HuH-7 (cell line): ENCODE results near the gene MTHFSD.
A peak's percentile ranks its signal among the peaks of the same experiment; 100 is the strongest.

Experiments
- DNase-seq: peaks from one replicate; pipeline ENCODE4 v3.0.0; 2011; ENCODE audit warnings: low spot score

Gene MTHFSD

DNA sequence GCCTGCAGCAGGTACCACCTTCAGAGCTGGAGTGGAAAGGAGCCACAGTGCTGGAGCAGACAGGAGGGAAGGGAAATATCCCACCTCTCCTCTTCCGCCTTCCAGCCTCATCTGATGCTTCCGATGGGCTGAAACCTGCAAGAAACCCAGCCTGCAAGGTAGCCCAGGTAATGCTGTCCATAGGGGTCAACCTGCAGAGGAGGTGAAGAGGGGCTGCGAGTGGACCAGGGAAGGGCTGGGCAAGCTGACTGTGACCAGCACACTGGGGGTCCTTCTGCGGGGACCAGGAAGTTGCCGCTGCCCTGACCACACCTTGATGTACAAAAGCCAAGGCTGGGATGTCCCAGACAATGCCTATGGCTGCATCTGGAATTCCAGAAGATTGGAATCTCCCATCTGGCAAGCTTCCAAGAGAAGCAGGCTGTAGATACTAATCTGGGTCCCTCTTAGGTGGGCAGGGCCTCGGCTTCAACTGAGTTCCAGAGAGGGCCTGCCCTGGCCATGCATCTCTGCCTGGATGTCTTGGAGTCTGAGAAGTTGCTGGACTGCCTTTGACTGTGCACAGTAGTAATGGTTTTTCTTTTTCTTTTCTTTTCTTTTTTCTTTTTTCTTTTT lies 29.1 kb upstream of the MTHFSD start:
- no peak for DNase-seq

DNA sequence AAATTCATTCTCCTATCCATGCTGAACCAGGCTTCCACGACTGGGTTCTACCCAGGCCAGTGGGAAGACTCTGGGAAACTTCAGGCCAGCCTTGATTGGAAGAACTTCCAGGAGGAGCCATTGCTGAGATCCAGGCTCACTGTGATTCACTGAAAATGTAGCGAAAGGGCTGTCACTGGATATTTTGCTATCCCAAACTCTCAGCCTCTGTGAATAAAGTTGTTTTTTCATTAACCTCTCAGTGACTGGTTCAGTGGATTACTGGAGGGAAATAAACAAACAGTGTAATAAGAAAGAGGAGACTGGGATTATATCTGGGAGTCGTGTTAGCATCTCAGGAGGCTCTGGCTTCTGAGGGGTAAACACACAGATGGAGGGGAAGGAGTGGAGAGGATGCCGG lies 26.4 kb upstream of the MTHFSD start:
- DNase-seq, result no peak

DNA sequence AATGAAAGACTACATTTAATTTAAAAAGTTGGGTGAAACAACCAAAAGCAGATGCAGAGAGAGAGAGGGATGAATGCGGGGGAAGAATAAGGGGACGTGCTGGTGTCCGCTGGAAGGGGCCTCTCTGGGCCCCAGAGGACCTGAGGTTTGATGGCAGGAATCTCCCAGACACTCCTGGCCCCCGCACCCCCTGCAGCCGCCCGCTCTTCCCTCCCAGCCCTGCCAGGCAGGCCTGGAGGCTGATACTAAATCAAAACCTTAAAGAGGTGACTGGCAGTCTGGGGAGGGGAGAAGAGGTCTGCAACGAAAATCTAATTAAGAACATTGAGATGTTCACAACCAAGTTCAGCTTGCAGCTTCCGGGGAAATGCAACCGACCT lies 25.7 kb upstream of the MTHFSD start:
- no peak for DNase-seq

DNA sequence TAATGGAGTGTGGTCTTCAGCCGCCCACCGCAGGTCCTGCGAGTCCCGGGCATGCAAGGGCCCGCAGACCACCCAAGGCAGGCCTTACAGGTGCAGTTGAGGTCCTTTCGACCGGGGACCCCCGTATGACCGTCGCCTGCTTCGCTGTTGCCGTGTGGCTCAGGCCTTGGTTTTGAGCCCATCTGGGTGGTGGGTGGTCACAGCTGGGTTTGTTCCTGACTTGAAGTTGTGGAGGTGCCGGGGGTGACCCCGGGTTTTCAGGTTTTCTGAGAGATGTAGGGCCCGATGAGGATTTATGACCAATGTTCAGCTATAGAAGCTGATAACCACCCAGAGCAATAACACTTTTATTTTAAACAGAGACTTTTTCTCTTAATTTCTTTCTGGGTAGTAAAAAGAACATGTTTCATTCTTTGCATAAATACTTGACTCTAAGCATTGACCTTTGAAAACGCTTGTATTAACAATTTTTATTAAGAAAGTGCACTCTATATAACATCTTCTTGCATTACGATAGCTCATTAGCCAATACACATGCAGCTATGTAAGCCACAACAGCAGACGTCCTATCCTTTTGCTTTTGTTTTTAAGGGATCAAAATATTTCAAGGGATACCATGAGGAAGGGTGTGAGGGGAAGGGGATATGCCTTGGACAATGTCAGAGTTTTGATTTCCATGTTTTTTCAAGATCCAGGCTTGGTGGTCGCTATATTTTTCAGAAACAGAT lies 25.2 kb upstream of the MTHFSD start:
- no peak for DNase-seq

DNA sequence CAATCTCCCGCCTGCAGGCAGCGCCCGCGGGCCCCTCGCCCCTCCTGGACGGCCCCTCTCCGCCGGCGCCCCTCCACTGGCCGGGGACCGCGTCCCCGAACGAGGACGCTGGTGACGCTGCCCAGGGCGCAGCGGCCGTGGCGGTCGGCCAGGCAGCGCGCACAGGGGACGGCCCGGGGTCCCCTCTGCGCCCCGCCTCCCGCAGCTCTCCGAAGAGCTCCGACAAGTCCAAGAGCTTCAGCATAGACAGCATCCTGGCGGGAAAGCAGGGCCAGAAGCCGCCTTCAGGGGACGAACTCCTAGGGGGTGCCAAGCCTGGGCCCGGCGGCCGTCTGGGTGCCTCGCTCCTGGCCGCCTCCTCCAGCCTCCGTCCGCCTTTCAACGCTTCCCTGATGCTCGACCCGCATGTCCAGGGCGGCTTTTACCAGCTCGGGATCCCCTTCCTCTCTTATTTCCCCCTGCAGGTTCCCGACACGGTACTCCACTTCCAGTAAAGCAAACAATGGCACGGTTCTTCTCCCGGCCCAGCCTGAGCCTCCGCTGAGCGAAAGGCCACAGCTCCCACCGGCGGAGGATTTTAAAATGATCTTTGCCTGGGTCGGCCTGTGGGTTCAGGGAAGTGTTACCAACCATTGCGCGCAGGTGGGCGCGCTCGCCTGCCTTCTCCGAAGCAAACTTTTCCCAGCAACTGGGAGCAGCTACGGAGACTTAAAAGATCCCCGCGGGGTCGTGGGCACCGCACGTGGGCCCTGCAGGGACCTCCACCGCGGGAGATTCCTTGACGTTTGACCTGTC lies 24.4 kb upstream of the MTHFSD start:
- DNase-seq, result no peak

DNA sequence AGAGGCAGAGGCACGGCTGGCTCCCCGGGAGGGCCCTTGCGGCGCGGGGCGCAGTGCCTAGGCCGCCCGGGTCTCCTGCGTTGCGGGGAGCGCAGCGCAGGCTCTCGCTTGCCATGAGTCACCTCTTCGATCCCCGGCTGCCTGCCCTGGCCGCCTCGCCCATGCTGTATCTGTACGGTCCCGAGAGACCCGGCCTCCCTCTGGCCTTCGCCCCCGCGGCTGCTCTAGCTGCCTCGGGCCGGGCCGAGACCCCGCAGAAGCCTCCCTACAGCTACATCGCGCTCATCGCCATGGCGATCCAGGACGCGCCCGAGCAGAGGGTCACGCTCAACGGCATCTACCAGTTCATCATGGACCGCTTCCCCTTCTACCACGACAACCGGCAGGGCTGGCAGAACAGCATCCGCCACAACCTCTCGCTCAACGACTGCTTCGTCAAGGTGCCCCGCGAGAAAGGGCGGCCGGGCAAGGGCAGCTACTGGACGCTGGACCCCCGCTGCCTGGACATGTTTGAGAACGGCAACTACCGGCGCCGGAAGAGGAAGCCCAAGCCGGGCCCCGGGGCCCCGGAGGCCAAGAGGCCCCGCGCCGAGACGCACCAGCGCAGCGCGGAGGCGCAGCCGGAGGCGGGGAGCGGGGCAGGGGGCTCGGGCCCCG lies 23.7 kb upstream of the MTHFSD start:
- DNase-seq, result no peak

DNA sequence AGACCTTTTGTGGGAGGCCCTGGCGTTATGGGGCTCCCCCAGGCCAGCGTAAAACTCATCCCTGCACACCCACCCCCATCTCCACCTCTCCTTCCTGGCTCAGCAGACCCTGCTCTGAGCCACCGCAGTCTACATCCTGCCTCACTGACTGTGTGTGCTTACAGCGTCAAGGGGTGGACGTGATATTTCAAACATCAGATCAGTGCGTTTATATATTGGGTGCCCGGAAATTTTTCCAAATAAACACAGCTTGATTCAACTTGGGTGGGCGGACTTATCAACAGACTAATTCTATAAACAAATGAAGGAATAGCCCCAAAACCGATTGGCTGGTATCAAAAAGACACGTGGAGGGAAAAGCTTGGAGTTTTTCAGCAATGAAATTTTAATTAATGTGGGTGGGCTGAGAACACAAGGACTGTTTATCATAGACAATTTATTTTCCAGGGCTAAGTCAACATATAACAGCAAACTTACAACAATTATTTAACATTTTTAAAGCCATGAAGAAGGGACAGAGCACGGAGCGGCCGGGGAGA lies 23.1 kb upstream of the MTHFSD start, which contains the start of gene FOXL1:
TSS of gene FOXL1 (plus strand) at position 489 of the 539 bp plus-strand sequence. CDS start 175 bp downstream, outside the sequence.
- no peak for DNase-seq

DNA sequence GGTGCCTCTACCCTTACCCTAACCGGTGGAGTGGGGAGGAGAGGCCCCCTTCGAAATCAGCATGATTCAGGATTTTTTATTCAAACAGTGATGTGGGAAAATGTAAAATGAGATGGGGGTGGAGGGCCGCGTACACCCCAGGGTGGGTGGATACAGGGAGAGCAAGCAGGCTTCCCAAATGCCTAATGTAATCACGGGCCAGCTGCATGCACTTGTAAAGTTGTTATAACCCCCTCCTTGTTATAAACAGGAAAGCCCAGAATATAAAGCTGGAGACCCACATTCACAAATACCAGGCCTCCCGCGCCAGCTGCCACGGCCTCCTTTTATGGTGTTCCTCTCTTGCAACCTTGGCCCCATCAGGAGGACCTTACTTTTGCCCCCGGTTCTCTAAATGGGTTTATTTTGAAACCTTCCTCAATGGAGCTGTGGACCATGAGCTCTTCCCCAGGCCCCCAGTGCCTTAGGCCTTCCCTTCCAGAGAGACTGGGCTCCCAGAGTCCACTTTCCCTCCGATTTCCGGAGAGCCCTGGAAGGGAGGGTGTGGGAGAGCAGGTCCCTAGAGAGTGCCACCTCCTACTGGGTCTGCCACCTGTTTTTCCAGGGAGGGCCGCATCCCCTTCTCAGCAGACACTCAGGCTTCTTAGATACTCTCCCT lies 22.4 kb upstream of the MTHFSD start:
- no peak for DNase-seq

DNA sequence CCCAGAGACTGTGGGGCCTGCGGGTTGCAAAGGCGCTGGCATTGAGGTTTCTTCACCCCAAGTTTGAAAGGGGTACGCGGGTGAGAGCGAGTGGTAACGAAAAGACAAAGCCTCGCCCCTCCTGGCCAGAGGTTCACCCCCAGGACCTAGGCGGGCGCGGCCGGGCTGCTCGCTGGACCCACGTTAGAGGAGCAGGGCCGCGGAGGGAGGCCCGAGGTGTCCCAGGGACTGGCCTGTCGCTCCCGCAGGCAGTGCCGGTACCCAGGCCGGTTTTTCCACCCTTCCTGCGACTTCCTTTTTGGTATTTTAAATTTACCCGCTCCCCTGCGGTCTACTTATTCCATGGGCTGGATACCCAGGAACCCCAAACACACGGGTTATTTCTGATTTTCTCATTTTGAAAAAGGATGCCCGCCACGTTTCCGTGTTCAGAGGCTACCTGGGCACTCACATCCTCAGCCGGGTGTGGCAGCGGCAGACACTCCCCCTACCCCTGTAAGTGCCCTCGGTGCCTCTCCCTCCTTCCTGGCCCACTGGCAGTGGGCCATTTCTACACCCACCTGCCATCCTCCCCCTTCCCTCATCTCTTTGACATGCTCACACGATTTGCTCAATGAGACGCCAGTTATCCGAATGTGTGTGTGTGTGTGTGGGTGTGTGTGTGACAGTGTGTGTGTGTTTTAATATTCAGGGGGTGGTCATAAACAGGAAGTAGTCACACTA lies 21.7 kb upstream of the MTHFSD start:
- no peak for DNase-seq

DNA sequence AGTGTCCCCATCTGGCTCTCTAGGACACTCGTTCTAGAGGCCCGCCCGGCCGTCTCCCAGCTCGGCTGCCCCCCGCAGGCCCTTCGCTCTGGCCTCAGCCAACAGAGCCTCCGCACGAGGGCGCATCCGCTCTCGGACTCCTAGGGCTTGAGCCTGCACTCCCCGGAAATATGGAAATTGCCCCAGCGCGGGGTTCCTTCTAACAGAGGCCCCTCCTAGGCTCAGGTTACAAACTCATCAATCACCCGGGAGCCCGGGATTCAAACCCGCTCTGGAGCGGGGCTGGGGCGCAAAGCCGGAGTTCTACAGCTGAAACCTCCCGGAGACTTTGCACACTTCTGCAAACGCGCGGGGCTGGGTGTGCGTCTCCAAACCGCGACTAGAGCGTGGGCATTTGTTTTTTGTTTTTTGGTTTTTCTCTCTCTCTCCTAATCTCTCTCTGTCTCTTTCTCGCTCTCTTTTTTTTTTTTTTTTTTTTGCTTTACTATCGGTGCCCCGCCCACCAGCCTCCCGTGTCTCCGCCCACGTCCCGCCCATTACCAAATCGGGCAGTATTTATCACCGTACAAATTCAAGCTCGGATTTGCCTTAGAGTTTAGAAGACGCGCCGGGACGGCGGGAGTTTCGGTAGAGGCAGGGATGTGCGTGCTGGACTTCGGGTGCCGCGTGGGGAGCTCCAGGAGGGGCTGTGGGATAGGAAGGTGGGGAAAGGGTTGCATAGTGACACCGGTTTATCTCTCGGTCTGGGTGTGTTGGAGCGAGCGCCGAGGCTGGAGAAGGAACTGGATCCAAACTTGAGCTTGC lies 20.9 kb upstream of the MTHFSD start:
- DNase-seq, result peak; percentile 88

DNA sequence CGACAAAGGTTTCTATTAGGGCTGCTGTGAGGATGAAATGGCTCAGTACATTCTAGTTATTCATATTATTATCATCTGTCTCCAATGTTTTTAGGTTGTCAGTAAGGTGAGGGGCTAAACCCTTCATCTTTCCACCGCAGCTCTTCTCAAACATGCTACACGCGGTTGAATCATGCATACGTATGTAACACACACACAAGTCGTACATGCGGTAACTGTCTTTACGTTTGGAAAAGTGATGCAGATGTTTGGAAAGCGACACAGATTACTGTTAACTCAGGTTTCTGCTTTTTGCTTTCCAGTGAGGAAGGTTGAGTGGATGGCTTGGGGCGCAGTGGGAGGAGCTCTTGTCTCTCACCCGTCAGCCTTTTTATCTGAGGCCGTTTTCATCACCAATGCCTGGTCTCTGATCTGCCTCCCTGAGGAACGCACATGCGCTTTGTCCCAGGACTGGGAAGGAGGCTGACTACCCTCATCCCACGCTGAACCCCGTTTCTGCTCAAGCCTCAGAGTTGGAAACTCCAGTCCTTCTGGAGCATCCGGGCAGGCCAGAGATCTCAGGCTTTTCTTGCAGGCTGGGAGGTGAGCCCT lies 20.2 kb upstream of the MTHFSD start:
- DNase-seq, result no peak

DNA sequence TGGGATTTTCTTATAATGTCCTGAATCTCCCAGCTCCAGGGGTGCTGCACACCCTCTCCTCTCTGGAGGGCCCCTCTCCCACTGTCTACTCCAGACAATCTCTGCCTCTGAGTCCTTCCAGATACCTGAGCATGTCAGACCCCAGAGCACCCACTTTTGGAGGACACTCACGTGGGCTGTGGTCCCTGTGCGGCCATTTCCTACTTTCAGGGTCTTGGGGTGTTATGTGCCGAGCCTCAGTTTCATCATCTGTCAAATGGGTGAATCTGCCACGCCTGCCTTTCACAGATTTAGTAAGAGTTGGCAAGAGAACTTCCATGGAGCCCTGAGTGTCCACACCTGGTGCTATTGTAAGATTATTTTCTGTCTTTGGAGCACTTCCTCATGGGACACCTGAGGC lies 19.6 kb upstream of the MTHFSD start:
- DNase-seq, result no peak

DNA sequence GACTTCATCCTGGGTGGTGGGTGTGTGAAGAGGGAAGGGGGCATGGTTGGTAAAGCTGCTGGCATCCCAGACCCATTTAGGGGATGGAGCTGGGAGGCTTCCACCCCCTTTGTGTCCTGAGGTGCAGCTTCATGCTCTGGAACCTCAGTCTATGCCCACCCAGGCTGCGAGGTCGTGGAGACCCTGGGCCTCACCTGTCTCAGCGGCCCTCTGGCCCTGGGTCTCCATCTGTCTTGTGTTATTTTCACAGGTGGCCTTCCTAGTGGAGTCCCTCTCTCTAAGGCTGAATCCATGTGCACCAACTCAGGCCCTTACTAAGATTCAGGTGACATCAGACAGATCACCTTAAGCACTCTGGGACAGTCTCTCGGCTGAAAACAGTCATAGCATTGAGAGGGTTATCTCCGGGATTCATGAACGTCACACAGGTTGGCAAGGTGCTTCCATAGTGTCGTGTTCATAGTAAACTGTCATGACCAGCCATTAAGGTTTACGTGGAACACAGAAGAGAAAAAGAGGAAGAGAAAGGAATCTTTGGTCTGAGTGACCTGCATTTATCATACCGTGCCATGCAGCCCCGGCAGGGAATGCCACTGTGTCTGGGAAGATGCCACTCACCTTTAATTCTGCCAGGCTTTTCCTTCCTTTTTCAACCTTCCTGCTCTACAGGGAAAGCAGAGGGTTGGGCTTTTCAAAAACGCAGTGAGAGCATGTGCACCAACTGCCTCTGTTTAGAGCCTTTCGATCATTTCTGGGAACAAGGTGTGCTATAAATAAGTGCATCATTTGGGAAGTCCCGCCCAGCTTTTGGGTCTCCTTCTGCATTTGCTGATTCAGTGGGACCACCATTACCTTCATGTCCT lies 18.8 kb upstream of the MTHFSD start:
- no peak for DNase-seq

DNA sequence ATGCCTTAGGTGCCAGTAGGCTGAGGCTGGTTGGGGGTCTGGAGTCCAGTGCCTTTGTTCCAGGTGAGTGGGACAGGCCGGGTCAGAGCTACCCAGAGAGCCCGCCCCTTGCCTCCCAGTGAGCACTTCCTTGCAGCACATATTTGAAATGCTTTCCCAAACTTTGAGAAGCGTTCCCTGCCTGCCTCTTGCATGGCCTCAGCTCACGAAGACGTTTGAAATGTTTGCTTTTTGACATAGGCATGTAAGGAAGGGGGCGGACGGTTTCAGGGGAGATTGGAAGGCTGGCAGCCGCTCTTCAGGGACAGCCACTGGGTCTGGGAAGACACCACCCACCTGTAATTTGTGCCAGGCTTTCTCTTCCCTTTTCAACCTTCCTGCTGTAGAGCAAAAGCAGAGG lies 18.2 kb upstream of the MTHFSD start:
- no peak for DNase-seq

DNA sequence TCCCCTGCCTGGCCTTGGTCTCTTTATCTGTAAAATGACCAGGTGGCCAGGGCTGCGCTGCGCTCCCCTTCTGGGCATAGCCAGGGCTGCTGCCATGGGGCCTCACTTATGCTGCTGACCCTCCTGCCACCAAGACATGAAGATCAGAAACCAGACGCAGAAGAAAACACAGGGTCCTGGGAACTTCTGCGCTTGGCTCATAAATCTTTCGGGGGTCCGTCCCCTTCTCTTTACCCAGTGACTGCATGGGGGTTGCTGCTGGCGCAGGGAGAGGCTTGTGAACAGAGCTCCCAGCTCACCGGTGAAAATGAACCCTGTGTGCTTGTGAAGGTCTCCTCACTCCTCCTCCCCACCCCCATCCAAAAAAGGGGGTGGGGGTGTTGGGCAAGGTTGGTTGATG lies 17.6 kb upstream of the MTHFSD start:
- no peak for DNase-seq

DNA sequence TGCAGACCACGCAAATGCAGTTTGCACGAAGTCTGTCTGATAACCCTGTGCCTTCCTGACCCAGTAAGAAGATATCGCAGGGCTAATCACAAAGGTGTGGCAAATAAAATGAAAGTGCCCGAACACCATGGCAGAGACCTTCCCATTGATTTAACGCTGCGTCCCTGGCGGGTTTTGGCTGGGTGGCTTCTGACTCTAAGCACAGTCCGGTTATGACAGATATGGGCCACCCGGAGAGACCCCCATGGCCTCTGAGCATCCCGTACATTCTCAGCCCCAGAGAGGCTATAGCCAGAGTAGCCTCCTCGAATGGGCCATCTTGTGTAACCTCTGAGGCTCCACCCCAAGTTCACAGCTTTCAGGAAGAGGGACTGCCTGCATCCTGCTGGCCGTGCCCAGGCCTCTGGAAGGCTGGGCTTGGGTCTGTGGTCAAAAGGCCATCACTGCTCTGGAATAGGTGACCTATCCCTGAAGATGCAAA lies 17.0 kb upstream of the MTHFSD start:
- DNase-seq, result no peak

DNA sequence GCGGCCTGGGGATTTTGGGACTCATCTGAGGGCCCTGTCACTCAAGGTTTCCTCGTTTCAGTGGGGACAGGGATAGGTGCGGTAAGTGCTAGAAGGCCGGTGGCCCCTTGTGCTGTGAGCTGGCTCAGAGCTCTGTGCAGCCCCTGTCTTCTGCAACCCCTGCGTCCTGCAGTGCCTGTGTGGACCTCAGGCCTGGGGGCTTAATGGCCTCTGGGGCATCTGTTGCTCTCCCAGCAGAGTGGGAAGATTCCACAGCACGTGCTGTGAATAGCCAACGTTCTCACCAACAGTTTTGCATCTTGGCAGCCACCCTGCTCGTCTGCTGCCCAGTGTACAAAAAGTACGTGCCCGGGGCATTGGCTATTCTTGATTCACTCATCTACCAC lies 16.5 kb upstream of the MTHFSD start:
- DNase-seq, result no peak
